Measurements from ENCODE around the gene DPH6. TPM values are rescaled to one million over a fixed set of nuclear protein-coding genes. Genes with fewer than 3 reads are reported as not detected.
A peak's percentile ranks its signal among the peaks of the same experiment; 100 is the strongest.
"Not testable (repeated sequence)": the region's sequence is repeated elsewhere in the genome, so short reads cannot be mapped to it uniquely, and the experiment has no call there.

Gene DPH6
- total and polyA plus RNA-seq, 3 experiments from 2014 or later: 9.6 to 17.0 (median 11.4) TPM

DNA sequence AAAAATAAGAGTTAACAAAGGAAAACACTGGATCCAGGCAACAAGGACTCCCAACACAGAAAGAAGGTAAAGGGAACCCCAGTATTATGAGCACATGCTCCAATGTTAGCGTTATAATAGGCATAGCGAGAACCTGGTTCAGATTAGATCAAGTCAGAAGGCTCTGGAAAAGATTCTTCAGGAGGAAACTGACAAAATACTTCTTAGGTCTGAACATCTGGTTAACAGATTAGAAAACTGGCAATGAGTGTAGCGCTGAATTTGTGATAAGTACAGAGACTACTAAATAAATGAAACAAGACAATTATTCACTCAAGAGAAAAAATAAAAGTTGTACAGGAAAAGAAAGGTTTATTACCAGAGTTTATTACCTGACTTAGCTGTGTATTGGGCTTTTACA is 146.1 kb downstream of the DPH6 start:
- peaks cover 8 to 41% (median 26%) of the 10 kb centered on the region in 3 donors for H3K36me3 Mint-ChIP-seq
- POLR2A ChIA-PET: no interaction called here
- H3K27me3 Mint-ChIP-seq: no peaks in the 10 kb centered on the region

DNA sequence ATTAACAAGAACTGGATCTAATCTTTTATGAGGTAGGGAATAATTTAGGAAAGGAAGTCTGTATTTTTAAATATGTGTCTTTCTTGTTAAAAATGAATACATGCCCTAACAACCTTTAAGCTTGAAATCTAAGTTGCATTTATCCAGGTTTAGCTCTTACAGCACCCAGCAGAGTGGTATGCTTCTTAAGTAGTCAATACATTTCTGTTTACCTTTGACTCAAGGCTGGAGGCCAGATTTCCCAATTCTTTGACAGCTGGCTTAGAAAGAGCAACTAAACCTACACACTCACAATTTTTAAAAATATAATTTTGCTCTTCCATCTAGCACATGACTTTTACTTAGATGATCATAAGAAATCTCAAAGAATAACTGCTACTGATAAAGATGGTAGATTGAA is 148.9 kb downstream of the DPH6 start:
- H3K4me1 ChIP-seq (ENCODE audit: insufficient read depth, low read length): no peaks in the 10 kb centered on the region
- no peaks in the 10 kb centered on the region for H3K36me3 ChIP-seq (ENCODE audit: insufficient read depth, low read length)
- Mint-ChIP-seq H3K4me3 (no peak overlapping the region), H3K9me3 (peaks cover 0 to 13% (median 4%) of the 10 kb centered on the region in 5 donors), H3K4me1 (no peaks in the 10 kb centered on the region), H3K36me3 (peaks cover 19 to 57% (median 29%) of the 10 kb centered on the region in 3 donors), H3K27me3 (no peaks in the 10 kb centered on the region), H3K27ac (no peak overlapping the region)
- H3K4me3 ChIP-seq (ENCODE audit: low read length): no peak overlapping the region
- ChIA-PET POLR2A (no interaction called here), CTCF (no interaction called here)
- no peaks in the 10 kb centered on the region for H3K27me3 ChIP-seq (ENCODE audit: insufficient read depth, low read length, poor library complexity, severe bottlenecking)
- H3K27ac ChIP-seq (ENCODE audit: low read depth, low read length): no peak overlapping the region
- H3K9me3 ChIP-seq (ENCODE audit: low read length): no peaks in the 10 kb centered on the region
- DNase-seq: no peak

More for the DNA sequence above, 146.1 kb downstream of the DPH6 start:
- Histone ChIP-seq H3K9me3 (ENCODE audit: low read length) (no peaks in the 10 kb centered on the region), H3K4me3 (ENCODE audit: low read length) (no peak overlapping the region), H3K27ac (ENCODE audit: low read depth, low read length) (no peak overlapping the region), H3K4me1 (ENCODE audit: insufficient read depth, low read length) (no peaks in the 10 kb centered on the region), H3K27me3 (ENCODE audit: insufficient read depth, low read length, poor library complexity, severe bottlenecking) (no peaks in the 10 kb centered on the region), H3K36me3 (ENCODE audit: insufficient read depth, low read length) (no peaks in the 10 kb centered on the region)
- DNase-seq: no peak
- H3K4me3 Mint-ChIP-seq: no peak overlapping the region
- H3K27ac Mint-ChIP-seq: no peak overlapping the region
- H3K9me3 Mint-ChIP-seq: peaks cover 0 to 4% (median 0%) of the 10 kb centered on the region in 5 donors
- no peaks in the 10 kb centered on the region for H3K4me1 Mint-ChIP-seq
- CTCF ChIA-PET: no interaction called here

DNA sequence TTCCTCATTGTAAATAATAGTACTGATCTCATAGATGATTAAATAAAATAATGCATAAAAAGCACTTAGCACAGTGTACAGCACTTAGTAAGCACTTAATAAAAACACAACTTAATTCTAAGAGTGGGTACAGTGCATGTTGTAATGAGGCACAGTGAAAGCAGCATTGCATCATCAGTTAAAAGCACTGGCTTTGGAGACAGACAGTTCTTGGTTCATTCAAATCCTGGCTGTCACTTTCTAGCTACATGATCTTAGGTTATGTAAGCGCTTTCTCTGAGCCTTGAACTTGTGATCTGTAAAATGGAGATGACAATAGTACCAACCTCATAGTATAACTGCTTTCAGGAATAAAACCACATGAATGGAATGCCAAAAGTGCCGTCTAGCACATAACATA is 151.5 kb downstream of the DPH6 start:
- peaks cover 0 to 18% (median 4%) of the 10 kb centered on the region in 5 donors for H3K9me3 Mint-ChIP-seq
- no peaks in the 10 kb centered on the region for H3K9me3 ChIP-seq (ENCODE audit: low read length)

DNA sequence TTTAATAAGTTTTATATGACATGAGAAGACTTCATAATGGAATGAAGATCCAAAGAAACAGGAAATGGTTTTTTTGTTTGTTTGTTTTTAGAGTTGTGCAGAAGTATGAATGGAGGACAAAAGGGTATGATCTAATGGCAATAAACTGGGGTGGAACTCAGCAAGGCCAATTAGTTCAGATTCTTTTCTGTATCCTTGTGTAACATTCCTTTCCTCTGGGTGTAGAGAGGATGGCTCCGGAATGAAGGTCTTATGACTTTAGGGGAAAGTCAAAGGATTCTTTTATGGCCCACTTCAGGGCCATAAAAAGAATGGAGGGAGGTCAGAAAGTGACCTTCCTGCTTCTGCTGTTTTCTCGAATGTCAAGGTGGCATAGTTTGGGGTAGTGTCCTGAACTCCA is 152.6 kb downstream of the DPH6 start:
- H3K9me3 ChIP-seq (ENCODE audit: low read length): no peaks in the 10 kb centered on the region
- Mint-ChIP-seq H3K4me3 (no peak overlapping the region), H3K27ac (no peak overlapping the region), H3K27me3 (no peaks in the 10 kb centered on the region), H3K36me3 (peaks cover 11 to 39% (median 15%) of the 10 kb centered on the region in 3 donors), H3K9me3 (peaks cover 0 to 20% (median 5%) of the 10 kb centered on the region in 5 donors), H3K4me1 (no peaks in the 10 kb centered on the region)
- no peaks in the 10 kb centered on the region for H3K36me3 ChIP-seq (ENCODE audit: insufficient read depth, low read length)
- POLR2A ChIA-PET: no interaction called here
- no peak overlapping the region for H3K4me3 ChIP-seq (ENCODE audit: low read length)
- CTCF ChIA-PET: no interaction called here
- no peaks in the 10 kb centered on the region for H3K4me1 ChIP-seq (ENCODE audit: insufficient read depth, low read length)
- no peak for DNase-seq
- no peaks in the 10 kb centered on the region for H3K27me3 ChIP-seq (ENCODE audit: insufficient read depth, low read length, poor library complexity, severe bottlenecking)
- no peak overlapping the region for H3K27ac ChIP-seq (ENCODE audit: low read depth, low read length)

More for the DNA sequence above, 151.5 kb downstream of the DPH6 start:
- H3K27ac Mint-ChIP-seq: no peak overlapping the region
- Histone ChIP-seq H3K27ac (ENCODE audit: low read depth, low read length) (no peak overlapping the region), H3K4me1 (ENCODE audit: insufficient read depth, low read length) (no peaks in the 10 kb centered on the region), H3K36me3 (ENCODE audit: insufficient read depth, low read length) (no peaks in the 10 kb centered on the region), H3K4me3 (ENCODE audit: low read length) (no peak overlapping the region), H3K27me3 (ENCODE audit: insufficient read depth, low read length, poor library complexity, severe bottlenecking) (no peaks in the 10 kb centered on the region)
- H3K4me1 Mint-ChIP-seq: no peaks in the 10 kb centered on the region
- no peaks in the 10 kb centered on the region for H3K27me3 Mint-ChIP-seq
- CTCF ChIA-PET: no interaction called here
- no peak overlapping the region for H3K4me3 Mint-ChIP-seq
- DNase-seq: no peak
- H3K36me3 Mint-ChIP-seq: peaks cover 14 to 42% (median 15%) of the 10 kb centered on the region in 3 donors
- POLR2A ChIA-PET: no interaction called here

DNA sequence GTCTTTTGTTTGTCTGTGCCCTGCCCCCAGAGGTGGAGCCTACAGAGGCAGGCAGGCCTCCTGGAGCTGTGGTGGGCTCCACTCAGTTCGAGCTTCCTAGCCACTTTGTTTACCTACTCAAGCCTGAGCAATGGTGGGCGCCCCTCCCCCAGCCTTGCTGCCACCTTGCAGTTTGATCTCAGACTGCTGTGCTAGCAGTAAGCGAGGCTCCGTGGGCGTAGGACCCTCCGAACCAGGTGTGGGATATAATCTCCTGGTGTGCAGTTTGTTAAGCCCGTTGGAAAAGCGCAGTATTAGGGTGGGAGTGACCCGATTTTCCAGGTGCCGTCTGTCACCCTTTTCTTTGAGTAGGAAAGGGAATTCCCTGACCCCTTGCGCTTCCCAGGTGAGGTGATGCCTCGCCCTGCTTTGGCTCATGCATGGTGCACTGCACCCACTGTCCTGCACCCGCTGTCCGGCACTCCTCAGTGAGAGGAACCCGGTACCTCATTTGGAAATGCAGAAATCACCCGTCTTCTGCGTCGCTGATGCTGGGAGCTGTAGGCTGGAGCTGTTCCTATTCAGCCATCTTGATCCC is 154.5 kb downstream of the DPH6 start:
- H3K4me1 Mint-ChIP-seq; H3K27me3 ChIP-seq (ENCODE audit: insufficient read depth, low read length, poor library complexity, severe bottlenecking); POLR2A ChIA-PET; H3K27ac ChIP-seq (ENCODE audit: low read depth, low read length); DNase-seq; H3K4me3 ChIP-seq (ENCODE audit: low read length); CTCF ChIA-PET; H3K4me1 ChIP-seq (ENCODE audit: insufficient read depth, low read length); H3K36me3 ChIP-seq (ENCODE audit: insufficient read depth, low read length); H3K9me3 ChIP-seq (ENCODE audit: low read length); H3K27me3 Mint-ChIP-seq; H3K27ac Mint-ChIP-seq: not testable (repeated sequence)
- H3K9me3 Mint-ChIP-seq: peaks cover 0 to 20% (median 5%) of the 10 kb centered on the region in 5 donors
- H3K4me3 Mint-ChIP-seq: peak overlapping the region in 1 of 7 donors; percentile 6
- peaks cover 8 to 26% (median 12%) of the 10 kb centered on the region in 3 donors for H3K36me3 Mint-ChIP-seq

DNA sequence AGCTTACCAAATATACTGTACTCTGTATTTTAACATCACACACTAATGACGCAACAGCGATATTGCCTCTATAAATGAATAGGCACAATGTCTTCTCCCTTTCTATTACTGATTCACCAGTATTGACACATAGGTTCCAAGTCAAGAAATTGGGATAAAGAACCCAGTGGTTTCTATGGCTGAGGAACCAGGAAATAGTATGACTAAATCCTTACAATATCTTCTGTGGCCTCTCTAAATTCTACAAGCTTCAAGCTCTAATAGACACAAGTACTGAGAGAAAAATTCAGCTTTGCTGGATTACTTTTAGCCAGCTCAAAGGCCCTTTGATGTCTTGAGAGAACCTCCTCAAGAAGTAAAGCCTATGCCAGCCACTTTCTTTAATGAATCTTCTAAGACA is 162.5 kb downstream of the DPH6 start:
- peaks cover under 1 to 9% (median 7%) of the 10 kb centered on the region in 5 donors for H3K9me3 Mint-ChIP-seq
- H3K9me3 ChIP-seq (ENCODE audit: low read length): no peaks in the 10 kb centered on the region
- no peak overlapping the region for H3K27ac ChIP-seq (ENCODE audit: low read depth, low read length)
- POLR2A ChIA-PET: no interaction called here
- CTCF ChIA-PET: no interaction called here
- H3K36me3 ChIP-seq (ENCODE audit: insufficient read depth, low read length): no peaks in the 10 kb centered on the region
- no peaks in the 10 kb centered on the region for H3K4me1 ChIP-seq (ENCODE audit: insufficient read depth, low read length)
- H3K36me3 Mint-ChIP-seq: peaks cover 16 to 39% (median 19%) of the 10 kb centered on the region in 3 donors
- no peak overlapping the region for H3K4me3 ChIP-seq (ENCODE audit: low read length)
- no peak for DNase-seq
- no peaks in the 10 kb centered on the region for H3K27me3 Mint-ChIP-seq
- no peaks in the 10 kb centered on the region for H3K4me1 Mint-ChIP-seq
- no peaks in the 10 kb centered on the region for H3K27me3 ChIP-seq (ENCODE audit: insufficient read depth, low read length, poor library complexity, severe bottlenecking)
- no peak overlapping the region for H3K27ac Mint-ChIP-seq
- H3K4me3 Mint-ChIP-seq: no peak overlapping the region

DNA sequence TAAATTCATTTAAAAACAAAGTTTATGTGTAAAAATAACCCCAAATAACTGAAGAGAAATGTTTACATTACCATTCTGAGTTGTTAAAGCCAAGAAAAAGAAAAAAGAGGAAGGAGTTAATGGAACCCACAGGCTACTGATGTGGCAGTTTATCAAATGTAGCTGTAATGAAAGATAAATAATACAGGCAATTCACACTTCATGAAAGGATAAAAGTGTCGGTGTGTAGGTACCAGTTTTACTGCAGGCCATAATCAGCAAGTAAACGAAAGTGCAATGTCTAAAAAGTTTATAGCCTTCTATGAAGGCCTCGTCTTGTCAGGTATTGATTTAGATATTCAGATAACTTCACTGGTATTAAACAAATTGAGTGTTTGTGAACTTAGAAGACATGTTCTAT is 164.6 kb downstream of the DPH6 start:
- Mint-ChIP-seq H3K27me3 (no peaks in the 10 kb centered on the region), H3K4me3 (no peak overlapping the region), H3K27ac (no peak overlapping the region), H3K4me1 (no peaks in the 10 kb centered on the region), H3K36me3 (peaks cover 22 to 47% (median 27%) of the 10 kb centered on the region in 3 donors), H3K9me3 (peaks cover 6 to 15% (median 8%) of the 10 kb centered on the region in 5 donors)
- H3K36me3 ChIP-seq (ENCODE audit: insufficient read depth, low read length): no peaks in the 10 kb centered on the region
- H3K27me3 ChIP-seq (ENCODE audit: insufficient read depth, low read length, poor library complexity, severe bottlenecking): no peaks in the 10 kb centered on the region
- POLR2A ChIA-PET: no interaction called here
- no peak overlapping the region for H3K4me3 ChIP-seq (ENCODE audit: low read length)
- H3K9me3 ChIP-seq (ENCODE audit: low read length): no peaks in the 10 kb centered on the region
- no peak for DNase-seq
- H3K4me1 ChIP-seq (ENCODE audit: insufficient read depth, low read length): no peaks in the 10 kb centered on the region
- CTCF ChIA-PET: no interaction called here
- H3K27ac ChIP-seq (ENCODE audit: low read depth, low read length): no peak overlapping the region

DNA sequence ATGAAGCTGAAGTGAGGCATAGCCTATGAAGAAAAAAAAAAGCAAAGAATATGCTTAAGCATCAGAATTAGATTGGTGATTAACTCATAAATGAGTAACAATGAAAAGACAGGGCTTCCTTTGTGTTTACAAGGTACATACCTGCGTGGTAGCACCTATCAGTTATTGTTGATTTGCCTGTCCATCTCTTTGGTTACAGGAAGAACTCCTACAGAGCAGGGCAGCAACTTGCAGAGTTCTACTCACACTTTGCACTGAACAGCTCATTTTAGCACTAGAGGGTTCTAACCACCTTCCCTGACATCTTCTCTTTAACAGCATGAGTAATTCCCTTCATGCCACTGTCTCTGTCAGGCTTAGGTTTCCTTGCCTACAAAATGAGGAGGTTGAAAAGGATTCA is 166.0 kb downstream of the DPH6 start:
- no peak overlapping the region for H3K27ac Mint-ChIP-seq
- H3K36me3 Mint-ChIP-seq: peaks cover 22 to 55% (median 27%) of the 10 kb centered on the region in 3 donors
- no peaks in the 10 kb centered on the region for H3K36me3 ChIP-seq (ENCODE audit: insufficient read depth, low read length)
- POLR2A ChIA-PET: no interaction called here
- no peak for DNase-seq
- H3K27me3 ChIP-seq (ENCODE audit: insufficient read depth, low read length, poor library complexity, severe bottlenecking): no peaks in the 10 kb centered on the region
- H3K4me1 ChIP-seq (ENCODE audit: insufficient read depth, low read length): no peaks in the 10 kb centered on the region
- H3K27ac ChIP-seq (ENCODE audit: low read depth, low read length): no peak overlapping the region
- H3K27me3 Mint-ChIP-seq: no peaks in the 10 kb centered on the region
- H3K4me3 ChIP-seq (ENCODE audit: low read length): no peak overlapping the region
- H3K4me3 Mint-ChIP-seq: no peak overlapping the region
- CTCF ChIA-PET: no interaction called here
- H3K9me3 ChIP-seq (ENCODE audit: low read length): no peaks in the 10 kb centered on the region
- H3K4me1 Mint-ChIP-seq: no peaks in the 10 kb centered on the region
- peaks cover 5 to 15% (median 8%) of the 10 kb centered on the region in 5 donors for H3K9me3 Mint-ChIP-seq

All from CD8-positive, alpha-beta memory T cell (primary cell).